Measurements from ENCODE around the gene CSNK2A1. TPM values are rescaled to one million over a fixed set of nuclear protein-coding genes. Genes with fewer than 3 reads are reported as not detected.
A peak's percentile ranks its signal among the peaks of the same experiment; 100 is the strongest.

CSNK2A1 gene
- total RNA-seq, 2 donors from 2014 or later: 107 to 144 TPM

GRCh38 chr20:546353-546752, 2.8 kb upstream of the CSNK2A1 start:
- H3K4me3 ChIP-seq: no peak overlapping the region
- H3K9ac ChIP-seq (ENCODE audit: low read depth in 2 of 2, low read length in 2 of 2): no peak overlapping the region
- no peak for TF ChIP-seq CTCF (IDR thresholded peaks at IDR 0.05)
- intact Hi-C loops (cut with DNase I): loop anchor here (5.0 kb wide), 1 partner anchor 106 kb away; the partner anchor contains the start of gene SRXN1
- H3K4me1 ChIP-seq: peaks cover 2% of the 10 kb centered on the region
- no peaks in the 10 kb centered on the region for H3K36me3 ChIP-seq
- no peaks in the 10 kb centered on the region for H3K27me3 ChIP-seq
- H3K9me3 ChIP-seq: no peaks in the 10 kb centered on the region
- no peak overlapping the region for H3K27ac ChIP-seq
- DNase-seq: no peak

GRCh38 chr20:544153-544725, 649 bp upstream of the CSNK2A1 start:
- Histone ChIP-seq H3K36me3 (no peaks in the 10 kb centered on the region), H3K4me1 (peaks cover 3% of the 10 kb centered on the region), H3K4me3 (peak overlapping the region; percentile 95), H3K9me3 (no peaks in the 10 kb centered on the region), H3K9ac (ENCODE audit: low read depth in 2 of 2, low read length in 2 of 2) (peak overlapping the region in 1 of 2 donors; percentile 85), H3K27ac (peak overlapping the region; percentile 91), H3K27me3 (no peaks in the 10 kb centered on the region)
- no peak for TF ChIP-seq CTCF (IDR thresholded peaks at IDR 0.05)
- DNase-seq: no peak
- intact Hi-C loops (cut with DNase I): no loop called here

GRCh38 chr20:542777-543368, 717 bp downstream of the CSNK2A1 start:
- H3K9ac ChIP-seq (ENCODE audit: low read depth in 2 of 2, low read length in 2 of 2): peak overlapping the region; percentile 85 to 88
- H3K9me3 ChIP-seq: no peaks in the 10 kb centered on the region
- H3K4me3 ChIP-seq: peak overlapping the region; percentile 95
- no peak for TF ChIP-seq CTCF (IDR thresholded peaks at IDR 0.05)
- DNase-seq: peak; percentile 44
- intact Hi-C loops (cut with DNase I): no loop called here
- H3K36me3 ChIP-seq: no peaks in the 10 kb centered on the region
- H3K4me1 ChIP-seq: peaks cover 3% of the 10 kb centered on the region
- no peaks in the 10 kb centered on the region for H3K27me3 ChIP-seq
- peak overlapping the region; percentile 91 for H3K27ac ChIP-seq

- H3K27ac ChIP-seq: no peak overlapping the region
Measured at GRCh38 chr20:540391-541201, 3.0 kb downstream of the CSNK2A1 start.

More at GRCh38 chr20:540391-541201, 3.0 kb downstream of the CSNK2A1 start:
- H3K4me1 ChIP-seq: peaks cover 17% of the 10 kb centered on the region
- intact Hi-C loops (cut with DNase I): no loop called here
- no peaks in the 10 kb centered on the region for H3K36me3 ChIP-seq
- TF ChIP-seq CTCF (IDR thresholded peaks at IDR 0.05): no peak
- DNase-seq: no peak
- no peak overlapping the region for H3K4me3 ChIP-seq
- no peak overlapping the region for H3K9ac ChIP-seq (ENCODE audit: low read depth in 2 of 2, low read length in 2 of 2)
- H3K9me3 ChIP-seq: no peaks in the 10 kb centered on the region
- H3K27me3 ChIP-seq: no peaks in the 10 kb centered on the region

Measured in colonic mucosa (tissue), 4 donors.